ENCODE results near the gene PDE6A. TPM values are rescaled to one million over a fixed set of nuclear protein-coding genes. Genes with fewer than 3 reads are reported as not detected.

PDE6A gene
- total RNA-seq, 1 experiment from 2014 or later: not detected

GRCh38 chr5:149956685-149957084 is 12.1 kb upstream of the PDE6A start:
- no peaks in the 10 kb centered on the region for H3K9me3 Mint-ChIP-seq
- ChIA-PET CTCF (no interaction called here), POLR2A (no interaction called here)
- TF ChIP-seq OVOL2 (CRISPR knock-in tag; IDR thresholded peaks at IDR 0.05; ENCODE audit: borderline replicate concordance): no peak
- no peak for TF ChIP-seq RELA (CRISPR knock-in tag; IDR thresholded peaks at IDR 0.05; ENCODE audit: borderline replicate concordance)
- no peak for TF ChIP-seq ZNF416 (CRISPR knock-in tag; IDR thresholded peaks at IDR 0.05)
- TF ChIP-seq, protein P1, sequence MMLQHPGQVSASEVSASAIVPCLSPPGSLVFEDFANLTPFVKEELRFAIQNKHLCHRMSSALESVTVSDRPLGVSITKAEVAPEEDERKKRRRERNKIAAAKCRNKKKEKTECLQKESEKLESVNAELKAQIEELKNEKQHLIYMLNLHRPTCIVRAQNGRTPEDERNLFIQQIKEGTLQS (CRISPR knock-in tag; conservative IDR thresholded peaks at IDR 0.05): no peak
- no peak for TF ChIP-seq ETV6 (CRISPR knock-in tag; IDR thresholded peaks at IDR 0.05)
- no peak for TF ChIP-seq NFE2L1 (CRISPR knock-in tag; IDR thresholded peaks at IDR 0.05)
- TF ChIP-seq ZNF317 (CRISPR knock-in tag; IDR thresholded peaks at IDR 0.05; ENCODE audit: borderline replicate concordance, low read depth): no peak
- H3K27ac Mint-ChIP-seq: no peak overlapping the region
- DNase-seq (ENCODE audit: low spot score) (no peak), ATAC-seq (no peak)
- H3K4me1 Mint-ChIP-seq: peaks cover 15% of the 10 kb centered on the region
- H3K27me3 Mint-ChIP-seq (ENCODE audit: low read depth): peaks cover 5% of the 10 kb centered on the region; the same call in 1 of the 2 replicates
- H3K4me3 Mint-ChIP-seq: no peak overlapping the region
- no peaks in the 10 kb centered on the region for H3K36me3 Mint-ChIP-seq

- H3K4me1 Mint-ChIP-seq: peaks cover 6% of the 10 kb centered on the region
- no peak overlapping the region for H3K27ac Mint-ChIP-seq
- H3K4me3 Mint-ChIP-seq: no peak overlapping the region
- DNase-seq (ENCODE audit: low spot score) (no peak), ATAC-seq (no peak)
- ChIA-PET POLR2A (no interaction called here), CTCF (interaction anchor here (1.5 to 2.7 kb wide), 2 partner anchors 102 to 121 kb away, joined by 3 to 9 read pairs; no protein-coding TSS in a partner anchor)
- no peaks in the 10 kb centered on the region for H3K9me3 Mint-ChIP-seq
- TF ChIP-seq ZNF671 (CRISPR knock-in tag; IDR thresholded peaks at IDR 0.05) (no peak), KAT7 (CRISPR knock-in tag; IDR thresholded peaks at IDR 0.05; ENCODE audit: borderline replicate concordance) (no peak), ZNF317 (CRISPR knock-in tag; IDR thresholded peaks at IDR 0.05; ENCODE audit: borderline replicate concordance, low read depth) (no peak), ZNF423 (CRISPR knock-in tag; IDR thresholded peaks at IDR 0.05) (no peak), FOXP1 (CRISPR knock-in tag; IDR thresholded peaks at IDR 0.05; ENCODE audit: borderline replicate concordance) (no peak), FOXJ3 (CRISPR knock-in tag; IDR thresholded peaks at IDR 0.05; ENCODE audit: borderline replicate concordance) (no peak), GRHL2 (CRISPR knock-in tag; IDR thresholded peaks at IDR 0.05; ENCODE audit: insufficient replicate concordance, severe bottlenecking) (no peak), NR2C2 (CRISPR knock-in tag; IDR thresholded peaks at IDR 0.05) (no peak), NFE2L1 (CRISPR knock-in tag; IDR thresholded peaks at IDR 0.05) (no peak), TEAD1 (CRISPR knock-in tag; IDR thresholded peaks at IDR 0.05) (no peak)
- TF ChIP-seq, protein P2, sequence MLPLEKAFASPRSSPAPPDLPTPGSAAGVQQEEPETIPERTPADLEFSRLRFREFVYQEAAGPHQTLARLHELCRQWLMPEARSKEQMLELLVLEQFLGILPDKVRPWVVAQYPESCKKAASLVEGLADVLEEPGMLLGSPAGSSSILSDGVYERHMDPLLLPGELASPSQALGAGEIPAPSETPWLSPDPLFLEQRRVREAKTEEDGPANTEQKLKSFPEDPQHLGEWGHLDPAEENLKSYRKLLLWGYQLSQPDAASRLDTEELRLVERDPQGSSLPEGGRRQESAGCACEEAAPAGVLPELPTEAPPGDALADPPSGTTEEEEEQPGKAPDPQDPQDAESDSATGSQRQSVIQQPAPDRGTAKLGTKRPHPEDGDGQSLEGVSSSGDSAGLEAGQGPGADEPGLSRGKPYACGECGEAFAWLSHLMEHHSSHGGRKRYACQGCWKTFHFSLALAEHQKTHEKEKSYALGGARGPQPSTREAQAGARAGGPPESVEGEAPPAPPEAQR (CRISPR knock-in tag; IDR thresholded peaks at IDR 0.05): no peak
- TF ChIP-seq, protein P3, sequence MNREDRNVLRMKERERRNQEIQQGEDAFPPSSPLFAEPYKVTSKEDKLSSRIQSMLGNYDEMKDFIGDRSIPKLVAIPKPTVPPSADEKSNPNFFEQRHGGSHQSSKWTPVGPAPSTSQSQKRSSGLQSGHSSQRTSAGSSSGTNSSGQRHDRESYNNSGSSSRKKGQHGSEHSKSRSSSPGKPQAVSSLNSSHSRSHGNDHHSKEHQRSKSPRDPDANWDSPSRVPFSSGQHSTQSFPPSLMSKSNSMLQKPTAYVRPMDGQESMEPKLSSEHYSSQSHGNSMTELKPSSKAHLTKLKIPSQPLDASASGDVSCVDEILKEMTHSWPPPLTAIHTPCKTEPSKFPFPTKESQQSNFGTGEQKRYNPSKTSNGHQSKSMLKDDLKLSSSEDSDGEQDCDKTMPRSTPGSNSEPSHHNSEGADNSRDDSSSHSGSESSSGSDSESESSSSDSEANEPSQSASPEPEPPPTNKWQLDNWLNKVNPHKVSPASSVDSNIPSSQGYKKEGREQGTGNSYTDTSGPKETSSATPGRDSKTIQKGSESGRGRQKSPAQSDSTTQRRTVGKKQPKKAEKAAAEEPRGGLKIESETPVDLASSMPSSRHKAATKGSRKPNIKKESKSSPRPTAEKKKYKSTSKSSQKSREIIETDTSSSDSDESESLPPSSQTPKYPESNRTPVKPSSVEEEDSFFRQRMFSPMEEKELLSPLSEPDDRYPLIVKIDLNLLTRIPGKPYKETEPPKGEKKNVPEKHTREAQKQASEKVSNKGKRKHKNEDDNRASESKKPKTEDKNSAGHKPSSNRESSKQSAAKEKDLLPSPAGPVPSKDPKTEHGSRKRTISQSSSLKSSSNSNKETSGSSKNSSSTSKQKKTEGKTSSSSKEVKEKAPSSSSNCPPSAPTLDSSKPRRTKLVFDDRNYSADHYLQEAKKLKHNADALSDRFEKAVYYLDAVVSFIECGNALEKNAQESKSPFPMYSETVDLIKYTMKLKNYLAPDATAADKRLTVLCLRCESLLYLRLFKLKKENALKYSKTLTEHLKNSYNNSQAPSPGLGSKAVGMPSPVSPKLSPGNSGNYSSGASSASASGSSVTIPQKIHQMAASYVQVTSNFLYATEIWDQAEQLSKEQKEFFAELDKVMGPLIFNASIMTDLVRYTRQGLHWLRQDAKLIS (CRISPR knock-in tag; IDR thresholded peaks at IDR 0.05; ENCODE audit: borderline replicate concordance): no peak
- H3K36me3 Mint-ChIP-seq: no peaks in the 10 kb centered on the region
- H3K27me3 Mint-ChIP-seq (ENCODE audit: low read depth): no peaks in the 10 kb centered on the region
Measured at GRCh38 chr5:149954798-149955197, 10.2 kb upstream of the PDE6A start.

DNA sequence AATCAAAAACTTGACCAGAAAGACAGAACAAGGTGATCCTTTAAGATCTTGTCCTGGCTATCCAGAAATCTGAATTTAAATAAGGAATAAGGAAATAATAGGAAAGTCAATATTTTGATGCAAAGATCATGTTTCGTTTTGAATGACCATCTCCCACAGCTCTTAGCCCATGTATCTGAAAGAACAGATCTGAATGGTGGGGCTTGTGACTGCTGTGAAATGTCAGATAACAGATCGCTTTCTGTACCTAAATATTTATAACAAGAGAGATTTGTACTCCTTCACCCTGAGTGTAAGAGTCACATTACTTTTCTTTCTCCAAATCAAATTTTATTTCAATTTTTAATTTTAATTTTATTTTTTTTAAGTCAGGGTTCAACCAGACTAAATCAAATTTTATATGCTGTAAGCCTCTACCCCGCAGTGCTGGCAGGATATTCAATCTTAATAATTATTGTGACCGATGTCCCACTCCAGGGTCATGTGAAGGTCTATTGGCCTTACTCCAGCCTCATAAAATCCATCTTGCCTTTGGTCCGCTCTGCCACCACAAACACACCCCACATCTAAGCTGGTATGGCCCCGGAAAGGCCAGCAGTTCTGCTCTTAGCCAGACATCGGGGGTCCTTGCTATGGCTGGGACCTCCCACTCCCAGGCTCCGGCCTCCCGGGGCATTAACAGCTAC is 9.0 kb upstream of the PDE6A start:
- no peaks in the 10 kb centered on the region for H3K27me3 Mint-ChIP-seq (ENCODE audit: low read depth)
- no peak overlapping the region for H3K4me3 Mint-ChIP-seq
- POLR2A ChIA-PET: no interaction called here
- no peaks in the 10 kb centered on the region for H3K36me3 Mint-ChIP-seq
- CTCF ChIA-PET: interaction anchor here (2.7 kb wide), 1 partner anchor 101 kb away, joined by 9 read pairs; no protein-coding TSS in a partner anchor
- ATAC-seq (no peak), DNase-seq (ENCODE audit: low spot score) (no peak)
- H3K9me3 Mint-ChIP-seq: no peaks in the 10 kb centered on the region
- no peak overlapping the region for H3K27ac Mint-ChIP-seq
- H3K4me1 Mint-ChIP-seq: no peaks in the 10 kb centered on the region
- TF ChIP-seq E2F1 (CRISPR knock-in tag; IDR thresholded peaks at IDR 0.05) (no peak), GABPB1 (CRISPR knock-in tag; IDR thresholded peaks at IDR 0.05) (no peak), CREM (CRISPR knock-in tag; IDR thresholded peaks at IDR 0.05) (no peak), ESRRA (CRISPR knock-in tag; IDR thresholded peaks at IDR 0.05; ENCODE audit: borderline replicate concordance) (no peak), SMAD4 (CRISPR knock-in tag; IDR thresholded peaks at IDR 0.05) (no peak), NFYB (CRISPR knock-in tag; conservative IDR thresholded peaks at IDR 0.05; ENCODE audit: low read depth) (no peak), ZNF317 (CRISPR knock-in tag; IDR thresholded peaks at IDR 0.05; ENCODE audit: borderline replicate concordance, low read depth) (no peak), GTF2I (CRISPR knock-in tag; conservative IDR thresholded peaks at IDR 0.05) (no peak)
- TF ChIP-seq, protein P1 (CRISPR knock-in tag; conservative IDR thresholded peaks at IDR 0.05): no peak
- TF ChIP-seq, protein P4, sequence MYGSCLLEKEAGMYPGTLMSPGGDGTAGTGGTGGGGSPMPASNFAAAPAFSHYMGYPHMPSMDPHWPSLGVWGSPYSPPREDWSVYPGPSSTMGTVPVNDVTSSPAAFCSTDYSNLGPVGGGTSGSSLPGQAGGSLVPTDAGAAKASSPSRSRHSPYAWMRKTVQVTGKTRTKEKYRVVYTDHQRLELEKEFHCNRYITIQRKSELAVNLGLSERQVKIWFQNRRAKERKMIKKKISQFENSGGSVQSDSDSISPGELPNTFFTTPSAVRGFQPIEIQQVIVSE (CRISPR knock-in tag; IDR thresholded peaks at IDR 0.05; ENCODE audit: borderline replicate concordance): no peak

Measured in WTC11 (cell line).